Smooth muscle cell (in vitro differentiated cells): Measurements from ENCODE around the gene CD244. TPM values are rescaled to one million over a fixed set of nuclear protein-coding genes. Genes with fewer than 3 reads are reported as not detected.

Experiments
- DNase-seq: peaks from one replicate; lab custom pipeline; 2025; ENCODE audit not compliant: unreplicated experiment; lab: John Stamatoyannopoulos, UW
- H2AFZ ChIP-seq: fragments of 200-600 bp; sonication (generic); 2 replicates; pipeline ENCODE4 v1.6.0; 2016; ENCODE audit warnings: antibody characterized with exemption, low read depth, mild to moderate bottlenecking
- H3F3A ChIP-seq: fragments of 200-600 bp; sonication (generic); 2 replicates; pipeline ENCODE4 v1.6.0; 2017; ENCODE audit warnings: antibody characterized with exemption, low read depth
- H3K27ac ChIP-seq: fragments of 200-600 bp; sonication (generic); 2 replicates; pipeline ENCODE4 v1.5.1; 2016; ENCODE audit warnings: low read depth, mild to moderate bottlenecking
- H3K27me3 ChIP-seq: fragments of 200-600 bp; sonication (generic); 2 replicates; pipeline ENCODE4 v1.6.1; 2016; ENCODE audit warnings: low read depth, mild to moderate bottlenecking
- H3K36me3 ChIP-seq: fragments of 200-600 bp; sonication (generic); 2 replicates; pipeline ENCODE4 v1.5.1; 2016; ENCODE audit warnings: low read depth
- H3K4me1 ChIP-seq: fragments of 200-600 bp; sonication (generic); 2 replicates; pipeline ENCODE4 v1.5.1; 2016; ENCODE audit warnings: low read depth
- H3K4me2 ChIP-seq: fragments of 200-600 bp; sonication (generic); 2 replicates; pipeline ENCODE4 v1.6.0; 2016; ENCODE audit warnings: mild to moderate bottlenecking
- H3K4me3 ChIP-seq: fragments of 200-600 bp; sonication (generic); 2 replicates; pipeline ENCODE4 v1.5.1; 2016; ENCODE audit warnings: mild to moderate bottlenecking
- H3K79me2 ChIP-seq: fragments of 200-600 bp; sonication (generic); 2 replicates; pipeline ENCODE4 v1.6.0; 2016; ENCODE audit warnings: low read depth, mild to moderate bottlenecking
- H3K9ac ChIP-seq: fragments of 200-600 bp; sonication (generic); 2 replicates; pipeline ENCODE4 v1.6.0; 2016; ENCODE audit warnings: low read depth
- H3K9me3 ChIP-seq: fragments of 200-600 bp; sonication (generic); replicated peaks from 2 replicates; pipeline ENCODE4 v1.5.1; 2016; ENCODE audit warnings: low read depth
- H4K20me1 ChIP-seq: fragments of 200-600 bp; sonication (generic); 2 replicates; pipeline ENCODE4 v1.6.0; 2016; ENCODE audit warnings: low read depth
- WGBS: methylation state at CpG from one replicate; pipeline ENCODE4 v1.1.7; 2016; ENCODE audit warnings: low lambda C conversion rate; 5-methylcytosine and 5-hydroxymethylcytosine counted together
- polyA plus RNA-seq: library from polyadenylated mRNA; unstranded; fragments of >200 nt; fragmentation: Nextera tagmentation; extraction: Ambion mirVana; gene quantifications from 2 replicates; pipeline ENCODE4 v1.2.1, GENCODE V29; 2016
- total RNA-seq: library from RNA; depleted of rRNA; stranded (reverse); fragments of >200 nt; gene quantifications from 2 replicates; pipeline ENCODE4 v1.2.3, GENCODE V29; 2014
- TF ChIP-seq, protein P1 (sequence below): fragments of 200-600 bp; sonication (generic); IDR thresholded peaks from 2 replicates; pipeline ENCODE4 v1.5.1; 2017; ENCODE audit warnings: borderline replicate concordance, mild to moderate bottlenecking, antibody characterized with exemption; ENCODE audit not compliant: insufficient read depth, poor library complexity, severe bottlenecking

The CD244 gene
- total and polyA plus RNA-seq, 2 experiments from 2014 or later, result 0.99 TPM; not detected in 1

GRCh38 chr1:160819186-160819585 lies 43.5 kb downstream of the CD244 start:
- WGBS, result 81% methylated on average over 3 of the region's 3 CpGs
- H3K4me2 ChIP-seq, result no peak overlapping the region
- H3K36me3 ChIP-seq, result no peaks in the 10 kb centered on the region
- no peaks in the 10 kb centered on the region for H3K27me3 ChIP-seq
- no peak overlapping the region for H3K27ac ChIP-seq
- no peaks in the 10 kb centered on the region for H3K9me3 ChIP-seq
- TF ChIP-seq, protein P1, sequence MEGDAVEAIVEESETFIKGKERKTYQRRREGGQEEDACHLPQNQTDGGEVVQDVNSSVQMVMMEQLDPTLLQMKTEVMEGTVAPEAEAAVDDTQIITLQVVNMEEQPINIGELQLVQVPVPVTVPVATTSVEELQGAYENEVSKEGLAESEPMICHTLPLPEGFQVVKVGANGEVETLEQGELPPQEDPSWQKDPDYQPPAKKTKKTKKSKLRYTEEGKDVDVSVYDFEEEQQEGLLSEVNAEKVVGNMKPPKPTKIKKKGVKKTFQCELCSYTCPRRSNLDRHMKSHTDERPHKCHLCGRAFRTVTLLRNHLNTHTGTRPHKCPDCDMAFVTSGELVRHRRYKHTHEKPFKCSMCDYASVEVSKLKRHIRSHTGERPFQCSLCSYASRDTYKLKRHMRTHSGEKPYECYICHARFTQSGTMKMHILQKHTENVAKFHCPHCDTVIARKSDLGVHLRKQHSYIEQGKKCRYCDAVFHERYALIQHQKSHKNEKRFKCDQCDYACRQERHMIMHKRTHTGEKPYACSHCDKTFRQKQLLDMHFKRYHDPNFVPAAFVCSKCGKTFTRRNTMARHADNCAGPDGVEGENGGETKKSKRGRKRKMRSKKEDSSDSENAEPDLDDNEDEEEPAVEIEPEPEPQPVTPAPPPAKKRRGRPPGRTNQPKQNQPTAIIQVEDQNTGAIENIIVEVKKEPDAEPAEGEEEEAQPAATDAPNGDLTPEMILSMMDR, result no peak
- no peak overlapping the region for H2AFZ ChIP-seq
- H3K4me3 ChIP-seq, result no peak overlapping the region
- no peaks in the 10 kb centered on the region for H3K79me2 ChIP-seq
- DNase-seq, result no peak
- no peaks in the 10 kb centered on the region for H4K20me1 ChIP-seq
- H3K4me1 ChIP-seq, result peaks cover 6% of the 10 kb centered on the region
- H3K9ac ChIP-seq, result no peak overlapping the region
- no peaks in the 10 kb centered on the region for H3F3A ChIP-seq

GRCh38 chr1:160818207-160818937 lies 44.3 kb downstream of the CD244 start:
- TF ChIP-seq, protein P1, result no peak
- peaks cover 6% of the 10 kb centered on the region for H3K4me1 ChIP-seq
- no peaks in the 10 kb centered on the region for H3K36me3 ChIP-seq
- no peaks in the 10 kb centered on the region for H3K9me3 ChIP-seq
- H4K20me1 ChIP-seq, result no peaks in the 10 kb centered on the region
- H3K4me2 ChIP-seq, result no peak overlapping the region
- no peak overlapping the region for H3K4me3 ChIP-seq
- no peak overlapping the region for H2AFZ ChIP-seq
- H3F3A ChIP-seq, result no peaks in the 10 kb centered on the region
- no peak overlapping the region for H3K9ac ChIP-seq
- WGBS, result 79% methylated on average over 9 of the region's 9 CpGs
- H3K27ac ChIP-seq, result no peak overlapping the region
- H3K27me3 ChIP-seq, result no peaks in the 10 kb centered on the region
- DNase-seq, result no peak
- no peaks in the 10 kb centered on the region for H3K79me2 ChIP-seq

DNA sequence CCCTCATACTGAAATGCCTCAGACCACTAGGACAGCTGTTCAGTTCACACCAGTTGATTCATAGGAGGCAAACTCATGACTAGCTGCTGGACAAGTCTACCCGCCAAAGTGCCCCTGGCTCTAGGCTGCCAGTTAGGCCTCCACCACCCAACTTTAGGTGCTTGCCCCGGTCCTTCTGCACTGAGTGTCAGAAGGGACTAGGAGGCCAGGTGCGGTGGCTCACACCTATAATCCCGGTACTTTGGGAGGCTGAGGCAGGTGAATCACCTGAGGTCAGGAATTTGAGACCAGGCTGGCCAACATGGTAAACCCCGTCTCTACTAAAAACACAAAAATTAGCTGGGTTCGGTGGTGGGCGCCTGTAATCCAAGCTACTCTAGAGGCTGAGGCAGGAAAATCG lies 47.8 kb downstream of the CD244 start:
- Histone ChIP-seq H3K9me3 (no peaks in the 10 kb centered on the region), H3K36me3 (no peaks in the 10 kb centered on the region), H3K4me2 (no peak overlapping the region), H3K27ac (no peak overlapping the region), H3K4me1 (peaks cover 6% of the 10 kb centered on the region), H3F3A (no peaks in the 10 kb centered on the region), H2AFZ (no peak overlapping the region), H3K79me2 (no peaks in the 10 kb centered on the region), H3K4me3 (no peak overlapping the region), H4K20me1 (no peaks in the 10 kb centered on the region), H3K9ac (no peak overlapping the region), H3K27me3 (no peaks in the 10 kb centered on the region)
- no peak for DNase-seq
- TF ChIP-seq, protein P1, result no peak
- 89% methylated on average over 8 of the region's 8 CpGs for WGBS

- TF ChIP-seq, protein P1, result no peak
- DNase-seq, result no peak
- H3F3A ChIP-seq, result no peaks in the 10 kb centered on the region
Measured at GRCh38 chr1:160814316-160814715, 48.4 kb downstream of the CD244 start.

More at GRCh38 chr1:160814316-160814715, 48.4 kb downstream of the CD244 start:
- Histone ChIP-seq H3K36me3 (no peaks in the 10 kb centered on the region), H2AFZ (no peak overlapping the region), H4K20me1 (no peaks in the 10 kb centered on the region), H3K9ac (no peak overlapping the region), H3K4me1 (peaks cover 6% of the 10 kb centered on the region), H3K27me3 (no peaks in the 10 kb centered on the region), H3K9me3 (no peaks in the 10 kb centered on the region), H3K27ac (no peak overlapping the region), H3K4me2 (no peak overlapping the region), H3K4me3 (no peak overlapping the region), H3K79me2 (no peaks in the 10 kb centered on the region)
- WGBS, result 90% methylated on average over 6 of the region's 6 CpGs
